Measurements from ENCODE around the gene RDH14.

- TF ChIP-seq KLF9 (tag by site-specific recombination; IDR thresholded peaks at IDR 0.05; ENCODE audit: low read depth) (no peak), ZBTB1 (tag by site-specific recombination; IDR thresholded peaks at IDR 0.05) (no peak), ZNF311 (tag by site-specific recombination; IDR thresholded peaks at IDR 0.05; ENCODE audit: borderline replicate concordance) (no peak)
Measured at GRCh38 chr2:18604531-18604885, 44.1 kb upstream of the RDH14 start.

Data from HEK293 (cell line).